GM12878 (cell line): ENCODE measurements around the gene RAB4B. TPM values are rescaled to one million over a fixed set of nuclear protein-coding genes. Genes with fewer than 3 reads are reported as not detected.

Experiments used
- BRCA1 ChIP-seq: IDR thresholded peaks from 2 replicates; pipeline ENCODE4 v1.6.1; 2011; ENCODE audit warnings: low read depth, low read length, improper control_type of control experiment
- CHD1 ChIP-seq: IDR thresholded peaks from 2 replicates; pipeline ENCODE4 v1.6.1; 2012; ENCODE audit warnings: low read depth, low read length, improper control_type of control experiment
- CREM ChIP-seq: IDR thresholded peaks from 2 replicates; pipeline ENCODE4 v1.6.1; 2014; ENCODE audit warnings: antibody characterized with exemption, low read depth
- CTCF ChIP-seq, 3 experiments: IDR thresholded peaks in 2 of 3; conservative IDR thresholded peaks in 1 of 3; 2 replicates each; pipeline ENCODE4 v1.5.1; 2011; ENCODE audit warnings: low read depth in 3 of 3, low read length in 3 of 3, mild to moderate bottlenecking in 3 of 3, control low read depth in 2 of 3, moderate library complexity in 2 of 3, inconsistent platforms in 1 of 3, mixed read lengths in 1 of 3; ENCODE audit not compliant: control insufficient read depth in 2 of 3, insufficient read depth in 1 of 3; ENCODE audit errors: extremely low read depth in 1 of 3
- EED ChIP-seq: sonication (generic); IDR thresholded peaks from 2 replicates; pipeline ENCODE4 v1.6.1; 2016; ENCODE audit warnings: antibody characterized with exemption, low read depth
- MEF2A ChIP-seq: IDR thresholded peaks from 2 replicates; pipeline ENCODE4 v1.6.1; 2011; ENCODE audit warnings: low read depth, mild to moderate bottlenecking, low read length, moderate library complexity; ENCODE audit not compliant: insufficient read depth
- NFYA ChIP-seq: IDR thresholded peaks from 2 replicates; pipeline ENCODE4 v1.6.1; 2011; ENCODE audit warnings: low read depth, mild to moderate bottlenecking, low read length, improper control_type of control experiment, borderline replicate concordance
- NR2F1 ChIP-seq: fragments of 450-650 bp; conservative IDR thresholded peaks from 2 replicates; pipeline ENCODE4 v1.6.1; 2017; ENCODE audit warnings: mild to moderate bottlenecking
- POLR2AphosphoS2 ChIP-seq: IDR thresholded peaks from 2 replicates; pipeline ENCODE4 v1.6.1; 2011; ENCODE audit warnings: low read depth, mild to moderate bottlenecking, low read length, improper control_type of control experiment, moderate library complexity
- POU2F2 ChIP-seq: IDR thresholded peaks from 3 replicates; pipeline ENCODE4 v1.6.1; 2011; ENCODE audit warnings: low read depth, mild to moderate bottlenecking, low read length, borderline replicate concordance
- SREBF1 ChIP-seq: IDR thresholded peaks from 2 replicates; pipeline ENCODE4 v1.6.1; 2012; ENCODE audit warnings: mild to moderate bottlenecking, low read length
- SUPT20H ChIP-seq: IDR thresholded peaks from 2 replicates; pipeline ENCODE4 v1.6.1; 2011; ENCODE audit warnings: low read depth, mild to moderate bottlenecking, low read length, moderate library complexity, borderline replicate concordance; ENCODE audit not compliant: control insufficient read depth
- TARDBP ChIP-seq: IDR thresholded peaks from 2 replicates; pipeline ENCODE4 v1.6.1; 2016; ENCODE audit warnings: borderline replicate concordance
- ZBTB4 ChIP-seq: fragments of 450-650 bp; formaldehyde crosslinking; IDR thresholded peaks from 2 replicates; pipeline ENCODE4 v1.4.0; 2022; ENCODE audit warnings: mild to moderate bottlenecking, moderate library complexity
- ZZZ3 ChIP-seq: IDR thresholded peaks from 2 replicates; pipeline ENCODE4 v1.6.1; 2011; ENCODE audit warnings: low read depth; ENCODE audit not compliant: control insufficient read depth, insufficient read length
- polyA plus RNA-seq, 11 experiments: library from polyadenylated mRNA; depleted of rRNA in 4 of 11; unstranded in 6 of 11; stranded (reverse) in 5 of 11; fragments of >200 nt; fragmentation: Nextera tagmentation in 4 of 11; fragmentation: Illumina TruSeq in 1 of 11; extraction: Ambion mirVana in 4 of 11; extraction: Trizol in 1 of 11; gene quantifications; 1 replicate in 1 of 11; 2 replicates in 10 of 11; pipeline versions ENCODE4 v1.2.1 to v1.2.3, GENCODE V29; 2011 to 2016; ENCODE audit warnings: inconsistent platforms in 2 of 11, missing spikeins in 2 of 11, low read depth in 1 of 11
- total RNA-seq, 4 experiments: library from RNA; depleted of rRNA in 3 of 4; stranded (reverse); fragments of >200 nt in 3 of 4; fragmentation: Illumina TruSeq in 1 of 4; extraction: Trizol in 1 of 4; gene quantifications; 2 replicates each; pipeline versions ENCODE4 v1.2.1 to v1.2.3, GENCODE V29; 2013 to 2021
- TF ChIP-seq, protein P1 (sequence below): IDR thresholded peaks from 2 replicates; pipeline ENCODE4 v1.6.1; 2011; ENCODE audit warnings: low read depth, low read length, improper control_type of control experiment, borderline replicate concordance
- TF ChIP-seq, protein P2 (sequence below): fragments of 450-650 bp; IDR thresholded peaks from 2 replicates; pipeline ENCODE4 v1.6.1; 2017; ENCODE audit warnings: mild to moderate bottlenecking, moderate library complexity
- TF ChIP-seq, protein P3 (sequence below): fragments of 150-350 bp; IDR thresholded peaks from 2 replicates; pipeline ENCODE4 v1.6.1; 2014; ENCODE audit warnings: mild to moderate bottlenecking, low read depth, low read length

Gene RAB4B
- total and polyA plus RNA-seq, 10 of the 15 experiments (the other 5 are each of a cell fraction or from before 2014, with no cell fraction given): 0.60 to 51.5 (median 27.7) TPM

DNA sequence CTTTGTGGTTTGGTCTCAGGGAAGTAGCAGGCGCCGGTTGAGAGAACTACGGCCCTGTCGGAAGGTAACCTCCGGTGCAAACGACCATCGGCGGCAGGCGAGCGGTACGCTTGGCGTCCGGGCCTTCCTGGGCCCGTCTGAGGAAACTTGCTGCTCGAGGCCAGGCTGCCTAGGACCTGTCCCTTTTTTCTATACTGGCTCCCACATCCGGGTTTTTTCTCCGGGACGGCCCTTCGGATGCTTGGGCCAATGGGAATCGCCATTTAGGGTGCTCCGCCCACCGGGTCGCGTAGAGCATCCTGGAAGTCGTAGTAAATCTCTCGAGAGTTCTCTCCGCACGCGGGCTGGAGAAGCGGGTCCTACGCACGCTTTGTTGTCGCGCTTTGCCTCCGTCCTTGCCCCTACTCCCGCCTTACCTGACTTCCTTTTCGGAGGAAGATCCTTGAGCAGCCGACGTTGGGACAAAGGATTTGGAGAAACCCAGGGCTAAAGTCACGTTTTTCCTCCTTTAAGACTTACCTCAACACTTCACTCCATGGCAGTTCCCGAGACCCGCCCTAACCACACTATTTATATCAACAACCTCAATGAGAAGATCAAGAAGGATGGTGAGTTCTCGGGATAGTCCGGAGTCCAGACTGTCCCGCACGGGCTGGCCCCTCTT, 27.0 kb upstream of the RAB4B start, which contains the start of gene SNRPA (continued):
- peak; percentile 42; the same call in 1 of the 2 replicates for TF ChIP-seq CREM
- TF ChIP-seq CTCF (IDR thresholded peaks at IDR 0.05 in 2 of 3, conservative IDR thresholded peaks at IDR 0.05 in 1 of 3; ENCODE audit: control insufficient read depth in 2 of 3, extremely low read depth in 1 of 3, insufficient read depth in 1 of 3, low read depth in 3 of 3, low read length in 3 of 3): no peak
- no peak for TF ChIP-seq SUPT20H
- TF ChIP-seq ZBTB4: no peak
- TF ChIP-seq ZZZ3: no peak
- TF ChIP-seq TARDBP: no peak
- TF ChIP-seq EED: 0 out of 2 replicates have a peak, but pooled peaks have one; percentile 27
- no peak for TF ChIP-seq MEF2A
- TF ChIP-seq, protein P1, sequence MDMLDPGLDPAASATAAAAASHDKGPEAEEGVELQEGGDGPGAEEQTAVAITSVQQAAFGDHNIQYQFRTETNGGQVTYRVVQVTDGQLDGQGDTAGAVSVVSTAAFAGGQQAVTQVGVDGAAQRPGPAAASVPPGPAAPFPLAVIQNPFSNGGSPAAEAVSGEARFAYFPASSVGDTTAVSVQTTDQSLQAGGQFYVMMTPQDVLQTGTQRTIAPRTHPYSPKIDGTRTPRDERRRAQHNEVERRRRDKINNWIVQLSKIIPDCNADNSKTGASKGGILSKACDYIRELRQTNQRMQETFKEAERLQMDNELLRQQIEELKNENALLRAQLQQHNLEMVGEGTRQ: no peak
- no peak for TF ChIP-seq NR2F1
- TF ChIP-seq, protein P2, sequence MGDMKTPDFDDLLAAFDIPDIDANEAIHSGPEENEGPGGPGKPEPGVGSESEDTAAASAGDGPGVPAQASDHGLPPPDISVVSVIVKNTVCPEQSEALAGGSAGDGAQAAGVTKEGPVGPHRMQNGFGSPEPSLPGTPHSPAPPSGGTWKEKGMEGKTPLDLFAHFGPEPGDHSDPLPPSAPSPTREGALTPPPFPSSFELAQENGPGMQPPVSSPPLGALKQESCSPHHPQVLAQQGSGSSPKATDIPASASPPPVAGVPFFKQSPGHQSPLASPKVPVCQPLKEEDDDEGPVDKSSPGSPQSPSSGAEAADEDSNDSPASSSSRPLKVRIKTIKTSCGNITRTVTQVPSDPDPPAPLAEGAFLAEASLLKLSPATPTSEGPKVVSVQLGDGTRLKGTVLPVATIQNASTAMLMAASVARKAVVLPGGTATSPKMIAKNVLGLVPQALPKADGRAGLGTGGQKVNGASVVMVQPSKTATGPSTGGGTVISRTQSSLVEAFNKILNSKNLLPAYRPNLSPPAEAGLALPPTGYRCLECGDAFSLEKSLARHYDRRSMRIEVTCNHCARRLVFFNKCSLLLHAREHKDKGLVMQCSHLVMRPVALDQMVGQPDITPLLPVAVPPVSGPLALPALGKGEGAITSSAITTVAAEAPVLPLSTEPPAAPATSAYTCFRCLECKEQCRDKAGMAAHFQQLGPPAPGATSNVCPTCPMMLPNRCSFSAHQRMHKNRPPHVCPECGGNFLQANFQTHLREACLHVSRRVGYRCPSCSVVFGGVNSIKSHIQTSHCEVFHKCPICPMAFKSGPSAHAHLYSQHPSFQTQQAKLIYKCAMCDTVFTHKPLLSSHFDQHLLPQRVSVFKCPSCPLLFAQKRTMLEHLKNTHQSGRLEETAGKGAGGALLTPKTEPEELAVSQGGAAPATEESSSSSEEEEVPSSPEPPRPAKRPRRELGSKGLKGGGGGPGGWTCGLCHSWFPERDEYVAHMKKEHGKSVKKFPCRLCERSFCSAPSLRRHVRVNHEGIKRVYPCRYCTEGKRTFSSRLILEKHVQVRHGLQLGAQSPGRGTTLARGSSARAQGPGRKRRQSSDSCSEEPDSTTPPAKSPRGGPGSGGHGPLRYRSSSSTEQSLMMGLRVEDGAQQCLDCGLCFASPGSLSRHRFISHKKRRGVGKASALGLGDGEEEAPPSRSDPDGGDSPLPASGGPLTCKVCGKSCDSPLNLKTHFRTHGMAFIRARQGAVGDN: no peak
- peak; percentile 67; the same call in 2 of the 3 replicates for TF ChIP-seq POU2F2
- TF ChIP-seq CHD1: peak; percentile 91
- TF ChIP-seq POLR2AphosphoS2: peak; percentile 81; the same call in 1 of the 2 replicates
- TF ChIP-seq SREBF1: no peak
- TF ChIP-seq, protein P3, sequence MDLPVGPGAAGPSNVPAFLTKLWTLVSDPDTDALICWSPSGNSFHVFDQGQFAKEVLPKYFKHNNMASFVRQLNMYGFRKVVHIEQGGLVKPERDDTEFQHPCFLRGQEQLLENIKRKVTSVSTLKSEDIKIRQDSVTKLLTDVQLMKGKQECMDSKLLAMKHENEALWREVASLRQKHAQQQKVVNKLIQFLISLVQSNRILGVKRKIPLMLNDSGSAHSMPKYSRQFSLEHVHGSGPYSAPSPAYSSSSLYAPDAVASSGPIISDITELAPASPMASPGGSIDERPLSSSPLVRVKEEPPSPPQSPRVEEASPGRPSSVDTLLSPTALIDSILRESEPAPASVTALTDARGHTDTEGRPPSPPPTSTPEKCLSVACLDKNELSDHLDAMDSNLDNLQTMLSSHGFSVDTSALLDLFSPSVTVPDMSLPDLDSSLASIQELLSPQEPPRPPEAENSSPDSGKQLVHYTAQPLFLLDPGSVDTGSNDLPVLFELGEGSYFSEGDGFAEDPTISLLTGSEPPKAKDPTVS: no peak
- TF ChIP-seq NFYA: no peak; the same call in 1 of the 2 replicates
- TF ChIP-seq BRCA1: no peak
